ENCODE results near the gene CNNM4. TPM values are rescaled to one million over a fixed set of nuclear protein-coding genes. Genes with fewer than 3 reads are reported as not detected.
"Not testable (repeated sequence)": the region's sequence is repeated elsewhere in the genome, so short reads cannot be mapped to it uniquely, and the experiment has no call there.

The CNNM4 gene
- total and polyA plus RNA-seq, 3 experiments from 2014 or later: 4.1 to 7.2 (median 6.9) TPM

GRCh38 chr2:96804986-96805385, 44.3 kb downstream of the CNNM4 start:
- peaks cover 0 to 7% (median 3%) of the 10 kb centered on the region in 3 donors for H3K36me3 Mint-ChIP-seq
- H3K27ac Mint-ChIP-seq: peak overlapping the region in 6 of 8 donors; percentile 27 to 86 (median 70)
- DNase-seq: no peak
- H3K4me1 Mint-ChIP-seq: peaks cover 24 to 39% (median 26%) of the 10 kb centered on the region in 3 donors
- Histone ChIP-seq H3K4me1 (ENCODE audit: insufficient read depth, low read length) (peaks cover 48% of the 10 kb centered on the region), H3K27ac (ENCODE audit: low read depth, low read length) (no peak overlapping the region), H3K27me3 (ENCODE audit: insufficient read depth, low read length, poor library complexity, severe bottlenecking) (no peaks in the 10 kb centered on the region), H3K36me3 (ENCODE audit: insufficient read depth, low read length) (no peaks in the 10 kb centered on the region), H3K9me3 (ENCODE audit: low read length) (no peaks in the 10 kb centered on the region), H3K4me3 (ENCODE audit: low read length) (no peak overlapping the region)
- H3K9me3 Mint-ChIP-seq: no peaks in the 10 kb centered on the region
- CTCF ChIA-PET: interaction anchor here (3.2 kb wide), 1 partner anchor 10 kb away, joined by 16 read pairs; the partner anchor contains the start of gene CNNM3
- H3K27me3 Mint-ChIP-seq: no peaks in the 10 kb centered on the region
- POLR2A ChIA-PET: interaction anchor here (4.7 kb wide), 1 partner anchor 11 kb away, joined by 40 read pairs; the partner anchor contains the start of gene CNNM3
- peak overlapping the region in 1 of 7 donors; percentile 32 for H3K4me3 Mint-ChIP-seq

- CTCF ChIA-PET: interaction anchor here (0.9 to 3.2 kb wide), 6 partner anchors 9 to 155 kb away, joined by 3 to 16 read pairs (median 6); partner anchors contain the start of genes ANKRD39, CNNM3 and CNNM4
- H3K36me3 ChIP-seq (ENCODE audit: insufficient read depth, low read length); H3K27me3 Mint-ChIP-seq; H3K4me3 ChIP-seq (ENCODE audit: low read length); H3K27ac ChIP-seq (ENCODE audit: low read depth, low read length); H3K9me3 Mint-ChIP-seq; H3K9me3 ChIP-seq (ENCODE audit: low read length); DNase-seq; H3K27me3 ChIP-seq (ENCODE audit: insufficient read depth, low read length, poor library complexity, severe bottlenecking): not testable (repeated sequence)
- POLR2A ChIA-PET: interaction anchor here (1.0 to 4.7 kb wide), 3 partner anchors 10 to 35 kb away, joined by 5 to 40 read pairs (median 5); partner anchors contain the start of gene CNNM3
- peaks cover 42% of the 10 kb centered on the region for H3K4me1 ChIP-seq (ENCODE audit: insufficient read depth, low read length)
- Mint-ChIP-seq H3K27ac (peak overlapping the region; percentile 91 to 99 (median 98)), H3K4me3 (peak overlapping the region in 6 of 7 donors; percentile 70 to 92 (median 85)), H3K36me3 (peaks cover 0 to 14% (median 3%) of the 10 kb centered on the region in 3 donors), H3K4me1 (peaks cover 24 to 39% (median 26%) of the 10 kb centered on the region in 3 donors)
These were observed 45.2 kb downstream of the CNNM4 start for GRCh38 chr2:96805946-96806345.

DNA sequence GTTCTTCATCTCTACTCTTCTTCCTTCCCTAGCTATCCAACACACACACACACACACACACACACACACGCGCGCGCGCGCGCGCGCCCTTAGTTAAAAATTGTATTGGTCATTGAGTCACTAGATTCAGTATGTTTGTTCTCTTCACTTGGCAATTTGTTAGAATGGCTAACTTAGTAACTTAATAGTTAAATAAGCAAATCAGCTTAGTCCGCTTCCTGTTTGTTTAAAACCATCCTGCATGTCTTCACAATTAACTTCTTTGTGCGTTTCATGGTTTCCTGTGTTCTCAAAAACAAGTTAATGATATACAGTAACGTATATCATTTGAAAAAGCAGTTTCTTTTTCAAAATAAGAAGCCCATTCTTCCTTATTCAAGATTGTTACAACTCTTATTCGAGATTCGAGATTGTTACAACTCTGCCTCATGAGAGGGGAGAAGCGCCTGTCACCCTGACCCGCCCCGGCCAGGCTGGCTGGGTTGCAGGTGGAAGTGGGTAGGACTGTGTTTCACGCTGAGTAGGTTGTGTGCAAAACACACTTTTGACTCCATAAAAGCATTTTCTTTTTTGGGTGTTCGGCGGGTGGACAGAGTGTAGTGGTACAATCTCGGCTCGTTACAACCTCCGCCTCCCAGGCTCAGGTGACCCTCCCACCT, 45.9 kb downstream of the CNNM4 start:
- Histone ChIP-seq H3K9me3 (ENCODE audit: low read length) (no peaks in the 10 kb centered on the region), H3K27me3 (ENCODE audit: insufficient read depth, low read length, poor library complexity, severe bottlenecking) (no peaks in the 10 kb centered on the region), H3K27ac (ENCODE audit: low read depth, low read length) (peak overlapping the region; percentile 69), H3K4me1 (ENCODE audit: insufficient read depth, low read length) (peaks cover 36% of the 10 kb centered on the region), H3K36me3 (ENCODE audit: insufficient read depth, low read length) (no peaks in the 10 kb centered on the region), H3K4me3 (ENCODE audit: low read length) (peak overlapping the region; percentile 53)
- H3K36me3 Mint-ChIP-seq: peaks cover 0 to 18% (median 3%) of the 10 kb centered on the region in 3 donors
- peaks cover 26 to 44% (median 28%) of the 10 kb centered on the region in 3 donors for H3K4me1 Mint-ChIP-seq
- peak; percentile 31 to 76 (median 51) for DNase-seq
- no peaks in the 10 kb centered on the region for H3K9me3 Mint-ChIP-seq
- H3K27ac Mint-ChIP-seq: peak overlapping the region; percentile 91 to 99 (median 98)
- ChIA-PET POLR2A (interaction anchor here (0.6 to 4.7 kb wide), 6 partner anchors 10 to 51 kb away, joined by 3 to 40 read pairs (median 5); partner anchors contain the start of genes ANKRD39 and CNNM3), CTCF (interaction anchor here (0.6 to 3.2 kb wide), 7 partner anchors 9 to 155 kb away, joined by 3 to 16 read pairs (median 5); partner anchors contain the start of genes ANKRD39, CNNM3 and CNNM4)
- H3K4me3 Mint-ChIP-seq: peak overlapping the region; percentile 70 to 92 (median 85)
- no peaks in the 10 kb centered on the region for H3K27me3 Mint-ChIP-seq

- Histone ChIP-seq H3K27ac (ENCODE audit: low read depth, low read length) (peak overlapping the region; percentile 69), H3K9me3 (ENCODE audit: low read length) (no peaks in the 10 kb centered on the region), H3K36me3 (ENCODE audit: insufficient read depth, low read length) (no peaks in the 10 kb centered on the region), H3K4me3 (ENCODE audit: low read length) (peak overlapping the region; percentile 53), H3K4me1 (ENCODE audit: insufficient read depth, low read length) (peaks cover 31% of the 10 kb centered on the region), H3K27me3 (ENCODE audit: insufficient read depth, low read length, poor library complexity, severe bottlenecking) (no peaks in the 10 kb centered on the region)
- Mint-ChIP-seq H3K27ac (peak overlapping the region; percentile 91 to 99 (median 98)), H3K36me3 (peaks cover 0 to 20% (median 3%) of the 10 kb centered on the region in 3 donors), H3K4me3 (peak overlapping the region; percentile 70 to 92 (median 85)), H3K9me3 (no peaks in the 10 kb centered on the region), H3K4me1 (peaks cover 27 to 49% (median 32%) of the 10 kb centered on the region in 3 donors), H3K27me3 (no peaks in the 10 kb centered on the region)
- CTCF ChIA-PET: interaction anchor here (0.6 to 3.2 kb wide), 7 partner anchors 8 to 154 kb away, joined by 3 to 16 read pairs (median 6); partner anchors contain the start of genes ANKRD39, CNNM3 and CNNM4
- POLR2A ChIA-PET: interaction anchor here (0.6 to 4.7 kb wide), 6 partner anchors 9 to 51 kb away, joined by 3 to 40 read pairs (median 5); partner anchors contain the start of genes ANKRD39 and CNNM3
- no peak for DNase-seq
These were observed 46.4 kb downstream of the CNNM4 start for GRCh38 chr2:96807127-96807471.

- Histone ChIP-seq H3K36me3 (ENCODE audit: insufficient read depth, low read length) (no peaks in the 10 kb centered on the region), H3K9me3 (ENCODE audit: low read length) (no peaks in the 10 kb centered on the region), H3K4me1 (ENCODE audit: insufficient read depth, low read length) (peaks cover 24% of the 10 kb centered on the region), H3K27me3 (ENCODE audit: insufficient read depth, low read length, poor library complexity, severe bottlenecking) (no peaks in the 10 kb centered on the region), H3K4me3 (ENCODE audit: low read length) (no peak overlapping the region), H3K27ac (ENCODE audit: low read depth, low read length) (no peak overlapping the region)
- H3K9me3 Mint-ChIP-seq: no peaks in the 10 kb centered on the region
- no peaks in the 10 kb centered on the region for H3K27me3 Mint-ChIP-seq
- H3K4me3 Mint-ChIP-seq: peak overlapping the region in 5 of 7 donors; percentile 29 to 57 (median 48)
- H3K4me1 Mint-ChIP-seq: peaks cover 34 to 58% (median 41%) of the 10 kb centered on the region in 3 donors
- peak overlapping the region; percentile 15 to 99 (median 86) for H3K27ac Mint-ChIP-seq
- CTCF ChIA-PET: interaction anchor here (1.3 to 2.3 kb wide), 2 partner anchors 45 to 49 kb away, joined by 3 to 6 read pairs; partner anchors contain the start of gene ANKRD39
- POLR2A ChIA-PET: interaction anchor here (0.7 to 4.7 kb wide), 2 partner anchors 8 to 48 kb away, joined by 3 to 40 read pairs; partner anchors contain the start of gene CNNM3
- no peak for DNase-seq
- peaks cover 0 to 26% (median 5%) of the 10 kb centered on the region in 3 donors for H3K36me3 Mint-ChIP-seq
These were observed 47.6 kb downstream of the CNNM4 start for GRCh38 chr2:96808176-96808837.

DNA sequence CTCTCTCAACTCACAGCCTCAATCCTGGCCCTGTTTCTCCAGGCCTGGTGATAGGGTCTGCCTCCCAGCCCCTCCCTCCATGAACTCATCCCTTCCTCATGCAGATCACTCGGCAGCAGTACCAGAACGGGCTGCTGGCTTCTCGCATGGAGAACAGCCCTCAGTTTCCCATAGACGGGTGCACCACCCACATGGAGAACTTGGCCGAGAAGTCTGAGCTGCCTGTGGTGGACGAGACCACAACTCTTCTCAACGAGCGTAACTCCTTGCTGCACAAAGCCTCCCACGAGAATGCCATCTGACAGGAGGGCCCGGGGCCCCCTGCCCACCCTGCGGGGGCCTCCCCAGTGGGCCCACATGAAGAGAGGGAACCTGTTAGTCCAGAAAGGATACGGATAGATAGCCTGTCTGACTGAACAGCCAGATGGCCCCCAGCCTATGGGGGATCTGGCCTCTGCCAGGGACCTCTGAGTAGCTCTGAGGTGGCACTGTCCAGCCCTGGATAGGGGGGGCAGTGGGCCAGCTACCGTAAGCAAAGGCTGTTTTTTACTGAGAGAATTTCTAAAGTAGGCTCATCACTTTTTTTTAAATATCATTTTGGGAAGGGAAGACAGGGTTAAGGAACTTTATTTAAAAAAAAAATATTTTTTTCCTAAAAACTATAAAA, 48.6 kb downstream of the CNNM4 start:
- H3K27me3 Mint-ChIP-seq: no peaks in the 10 kb centered on the region
- no peaks in the 10 kb centered on the region for H3K9me3 Mint-ChIP-seq
- peaks cover 0 to 26% (median 5%) of the 10 kb centered on the region in 3 donors for H3K36me3 Mint-ChIP-seq
- no peak for DNase-seq
- H3K27ac Mint-ChIP-seq: peak overlapping the region in 7 of 8 donors; percentile 42 to 91 (median 73)
- ChIA-PET POLR2A (interaction anchor here (0.7 kb wide), 1 partner anchor 49 kb away, joined by 3 read pairs; no protein-coding TSS in a partner anchor), CTCF (interaction anchor here (0.9 to 2.3 kb wide), 4 partner anchors 9 to 48 kb away, joined by 3 to 6 read pairs (median 4); partner anchors contain the start of gene ANKRD39)
- H3K9me3 ChIP-seq (ENCODE audit: low read length): no peaks in the 10 kb centered on the region
- H3K36me3 ChIP-seq (ENCODE audit: insufficient read depth, low read length): no peaks in the 10 kb centered on the region
- H3K4me1 Mint-ChIP-seq: peaks cover 38 to 63% (median 45%) of the 10 kb centered on the region in 3 donors
- H3K27me3 ChIP-seq (ENCODE audit: insufficient read depth, low read length, poor library complexity, severe bottlenecking): no peaks in the 10 kb centered on the region
- H3K4me3 ChIP-seq (ENCODE audit: low read length): no peak overlapping the region
- peaks cover 24% of the 10 kb centered on the region for H3K4me1 ChIP-seq (ENCODE audit: insufficient read depth, low read length)
- H3K27ac ChIP-seq (ENCODE audit: low read depth, low read length): no peak overlapping the region
- H3K4me3 Mint-ChIP-seq: no peak overlapping the region
